Hair follicular keratinocyte (primary cell): Measurements from ENCODE around the gene LRRC31. TPM values are rescaled to one million over a fixed set of nuclear protein-coding genes. Genes with fewer than 3 reads are reported as not detected.

Experiments
- total RNA-seq: library from RNA; depleted of rRNA; stranded (reverse); fragments of >200 nt; gene quantifications from 2 replicates; pipeline ENCODE4 v1.2.3, GENCODE V29; 2015

LRRC31 gene
- not detected in 2 replicates for total RNA-seq

DNA sequence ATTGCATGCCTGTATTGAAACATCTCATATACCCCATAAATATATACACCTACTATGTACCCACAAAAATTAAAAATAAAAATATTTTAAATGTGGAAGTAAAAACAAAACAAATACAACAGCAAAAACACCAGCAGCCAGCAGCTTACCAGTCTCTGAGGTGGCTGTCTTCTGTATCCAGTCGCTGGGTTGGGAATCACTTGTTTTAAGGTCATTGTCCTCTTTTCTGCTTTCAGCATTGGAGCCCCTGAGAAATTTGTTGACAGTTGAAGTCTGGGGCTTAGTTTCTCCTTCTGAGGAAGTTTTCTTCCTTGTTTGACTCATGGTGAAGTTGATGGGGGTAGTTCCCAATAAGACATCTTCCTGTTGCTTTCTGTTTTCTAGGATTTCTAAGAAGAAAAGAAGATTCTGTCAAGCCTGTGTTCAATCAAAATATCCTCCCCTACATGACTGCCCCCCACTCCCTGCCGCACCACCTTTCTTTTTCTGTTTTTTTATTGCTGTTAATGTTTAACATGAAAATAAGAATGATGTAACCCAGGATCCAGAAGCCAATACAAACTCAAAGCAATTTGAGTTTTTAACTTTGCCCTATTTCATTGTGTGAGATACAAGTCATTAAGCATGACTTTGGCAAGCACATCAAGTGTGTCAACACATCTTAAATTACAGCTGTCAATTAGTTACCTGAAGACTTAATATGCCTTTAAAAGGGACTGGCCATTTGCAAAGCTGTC lies at the start of gene LRRC31:
TSS of gene LRRC31 (minus strand) at position 452 of the 737 bp plus-strand sequence. CDS start at position 324, 128 bp downstream.

DNA sequence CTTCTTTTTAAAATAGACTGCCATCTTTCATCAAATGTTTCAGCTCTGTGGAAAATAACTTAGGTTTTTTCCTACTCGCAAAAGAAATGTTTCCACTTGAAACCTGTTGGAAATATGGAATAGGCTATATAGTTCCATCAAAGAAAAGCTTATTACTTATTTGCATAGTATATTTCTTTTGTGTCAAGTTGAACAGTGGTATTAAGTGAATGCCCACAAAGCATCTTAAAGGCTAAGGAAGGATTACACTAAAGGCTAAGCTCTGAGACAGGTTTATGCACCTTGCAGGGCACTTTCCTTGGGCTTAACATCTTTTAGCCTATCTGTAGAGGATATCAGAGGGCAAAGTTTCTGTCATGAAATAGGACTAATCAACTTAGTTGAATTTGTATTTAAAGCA lies 41.5 kb upstream of the LRRC31 start, which contains the start of gene SAMD7:
TSS of gene SAMD7 (plus strand) at position 301 of the 400 bp plus-strand sequence. CDS start 7,927 bp downstream, outside the sequence.

DNA sequence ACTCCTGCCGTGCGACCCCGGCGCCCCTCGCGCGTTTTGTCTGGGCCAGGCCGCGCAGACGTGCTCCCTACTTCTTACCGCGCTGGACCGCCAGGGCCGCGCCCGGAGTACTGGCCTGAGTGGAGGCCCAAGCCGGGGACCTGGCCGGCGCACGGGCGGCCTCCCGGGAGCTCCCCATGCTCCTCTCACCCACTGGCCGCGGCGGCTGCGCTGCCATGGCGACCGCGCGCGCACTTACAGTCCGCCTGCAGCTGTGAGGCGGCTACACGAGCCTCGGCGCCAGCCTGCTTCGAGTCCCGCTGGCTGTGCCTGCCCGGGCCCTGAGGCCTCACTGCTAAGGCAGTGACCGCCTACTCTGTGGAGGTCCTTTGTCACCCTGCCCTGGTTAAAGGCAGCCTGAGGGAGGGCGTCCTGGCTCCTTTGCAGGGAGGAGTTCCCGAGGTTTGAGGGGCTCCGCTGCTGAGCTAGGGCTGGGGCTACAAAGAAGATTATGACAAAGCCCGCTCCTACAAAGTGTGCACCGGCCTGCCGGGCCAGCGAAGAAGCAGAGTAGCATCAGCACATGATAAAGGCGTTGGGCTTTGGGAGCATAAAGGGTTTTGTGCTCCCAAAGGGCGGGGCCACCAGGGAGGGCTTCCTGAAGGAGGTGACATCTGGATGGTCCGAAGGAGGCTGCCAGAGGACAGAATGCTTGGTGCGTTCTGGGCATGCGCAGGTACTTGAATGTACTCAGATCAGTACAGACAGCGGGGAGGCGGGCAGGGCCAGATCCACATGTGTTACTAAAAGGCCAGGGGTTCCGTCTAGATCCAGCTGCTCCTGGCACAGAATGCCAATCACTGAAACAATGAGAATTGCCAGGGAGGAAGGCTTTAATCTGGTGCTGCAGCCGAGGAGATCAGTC lies 57.2 kb downstream of the LRRC31 start, which contains the start of the genes LRRC34 and LRRIQ4:
TSS of gene LRRC34 (minus strand) at position 573 of the 904 bp plus-strand sequence. CDS start at position 217, 356 bp downstream.
TSS of gene LRRIQ4 (plus strand) at position 539 of the 904 bp plus-strand sequence. CDS start 9,052 bp downstream, outside the sequence.

Other genes starting within 250 kb of the LRRC31 start
- 1.3 and 2.1 TPM in 2 replicates for gene MECOM, start 206.2 kb downstream of the LRRC31 start, total RNA-seq
- 329 and 384 TPM in 2 replicates for gene TERC, start 104.9 kb downstream of the LRRC31 start, total RNA-seq
- 1.9 and 4.4 TPM in 2 replicates for gene ACTRT3, start 100.4 kb downstream of the LRRC31 start, total RNA-seq
- 11.4 and 13.1 TPM in 2 replicates for gene MYNN, start 96.5 kb downstream of the LRRC31 start, total RNA-seq
- not detected in 2 replicates for gene LRRIQ4, start 57.1 kb downstream of the LRRC31 start, total RNA-seq
- gene LRRC34, start 57.0 kb downstream of the LRRC31 start, total RNA-seq = 2.3 and 10.3 TPM in 2 replicates
- not detected in 2 replicates for gene SAMD7, start 41.6 kb upstream of the LRRC31 start, total RNA-seq
- 16.3 and 21.4 TPM in 2 replicates for gene SEC62, start 96.9 kb upstream of the LRRC31 start, total RNA-seq
- gene GPR160, start 168.1 kb upstream of the LRRC31 start, total RNA-seq = 0.23 and 1.0 TPM in 2 replicates